Measurements from ENCODE around the gene ACLY. TPM values are rescaled to one million over a fixed set of nuclear protein-coding genes. Genes with fewer than 3 reads are reported as not detected.

ACLY gene
- total RNA-seq, 1 experiment from 2014 or later, result 279 TPM

GRCh38 chr17:41905172-41905571 lies 13.6 kb downstream of the ACLY start:
- TF ChIP-seq CTCF (conservative IDR thresholded peaks at IDR 0.05), result no peak
- peaks cover 68 to 97% (median 94%) of the 10 kb centered on the region in 3 experiments for H3K36me3 Mint-ChIP-seq (ENCODE audit: insufficient read depth in 1 of 3, low read depth in 3 of 3)

More at GRCh38 chr17:41905172-41905571, 13.6 kb downstream of the ACLY start:
- Histone ChIP-seq H4K20me1 (ENCODE audit: control insufficient read depth, insufficient read depth, insufficient read length) (peaks cover 3% of the 10 kb centered on the region), H3K4ac (ENCODE audit: low read depth, low read length) (no peak overlapping the region), H2AFZ (ENCODE audit: low read length) (no peak overlapping the region), H3K4me1 (ENCODE audit: insufficient read depth, low read length) (no peaks in the 10 kb centered on the region), H2BK15ac (ENCODE audit: low read depth, low read length) (no peak overlapping the region), H3K4me2 (ENCODE audit: insufficient read depth, insufficient read length, low read length) (no peak overlapping the region), H3K79me1 (ENCODE audit: insufficient read depth, low read depth, low read length, poor library complexity, severe bottlenecking) (no peaks in the 10 kb centered on the region), H3K18ac (ENCODE audit: insufficient read length, low read depth, low read length) (no peak overlapping the region), H2BK12ac (ENCODE audit: insufficient read length, low read depth, low read length) (no peak overlapping the region), H3T11ph (ENCODE audit: low read length) (no peak overlapping the region), H3K23ac (ENCODE audit: insufficient read length, low read depth, low read length) (no peak overlapping the region), H3K27ac (ENCODE audit: insufficient read length, low read depth, low read length) (no peak overlapping the region), H3K79me2 (ENCODE audit: insufficient read depth, low read length) (no peaks in the 10 kb centered on the region), H3K23me2 (ENCODE audit: insufficient read length, low read depth, low read length, poor library complexity, severe bottlenecking) (no peaks in the 10 kb centered on the region), H4K91ac (ENCODE audit: insufficient read length, low read depth, low read length) (no peak overlapping the region), H2AK5ac (ENCODE audit: insufficient read length, low read length) (no peak overlapping the region), H2BK5ac (ENCODE audit: insufficient read length, low read length) (no peak overlapping the region), H3K27me3 (ENCODE audit: insufficient read depth, low read length) (no peaks in the 10 kb centered on the region), H3K9ac (ENCODE audit: extremely low read depth, insufficient read length, low read length) (no peak overlapping the region), H3K14ac (ENCODE audit: insufficient read depth, low read length) (no peak overlapping the region), H2BK20ac (ENCODE audit: low read depth, low read length, poor library complexity, severe bottlenecking) (no peak overlapping the region), H3K56ac (ENCODE audit: insufficient read length, low read depth, low read length) (no peak overlapping the region), H3K9me3 (ENCODE audit: control insufficient read depth, low read depth, low read length) (no peaks in the 10 kb centered on the region), H4K8ac (replicated peaks; ENCODE audit: insufficient read length, low read depth, low read length) (no peak overlapping the region), H4K5ac (ENCODE audit: insufficient read length, low read depth, low read length) (no peak overlapping the region), H2BK120ac (ENCODE audit: low read depth, low read length, poor library complexity, severe bottlenecking) (no peak overlapping the region)
- H3K9me3 Mint-ChIP-seq, result no peaks in the 10 kb centered on the region
- H3K27ac Mint-ChIP-seq, result no peak overlapping the region; a peak in 1 of 7 replicates
- H3K4me3 Mint-ChIP-seq, result no peak overlapping the region
- no peak for DNase-seq
- no peaks in the 10 kb centered on the region for H3K27me3 Mint-ChIP-seq (ENCODE audit: low read depth)
- no CpG with 5 or more reads among the region's 4 CpGs for WGBS (ENCODE audit: extremely low coverage, insufficient read length, low lambda C conversion rate)
- no peaks in the 10 kb centered on the region for H3K4me1 Mint-ChIP-seq

Measured in H9 (cell line).